Measurements from ENCODE around the gene ABCC1. TPM values are rescaled to one million over a fixed set of nuclear protein-coding genes. Genes with fewer than 3 reads are reported as not detected.
A peak's percentile ranks its signal among the peaks of the same experiment; 100 is the strongest.

ABCC1 gene
- total RNA-seq, 1 experiment from 2014 or later: 61.9 TPM

GRCh38 chr16:16016388-16016964 lies 67.1 kb downstream of the ABCC1 start:
- TF ChIP-seq PRRX2 (CRISPR knock-in tag; IDR thresholded peaks at IDR 0.05) (no peak), ZNF263 (CRISPR knock-in tag; IDR thresholded peaks at IDR 0.05; ENCODE audit: low read depth) (no peak), ZNF281 (CRISPR knock-in tag; IDR thresholded peaks at IDR 0.05) (no peak), CREM (CRISPR knock-in tag; IDR thresholded peaks at IDR 0.05) (no peak), ZBTB43 (CRISPR knock-in tag; IDR thresholded peaks at IDR 0.05) (no peak), USF2 (CRISPR knock-in tag; IDR thresholded peaks at IDR 0.05) (no peak), EMX1 (CRISPR knock-in tag; IDR thresholded peaks at IDR 0.05) (no peak), GABPB1 (CRISPR knock-in tag; IDR thresholded peaks at IDR 0.05) (no peak), OVOL2 (CRISPR knock-in tag; IDR thresholded peaks at IDR 0.05; ENCODE audit: borderline replicate concordance) (no peak), ZNF423 (CRISPR knock-in tag; IDR thresholded peaks at IDR 0.05) (no peak), ETV6 (CRISPR knock-in tag; IDR thresholded peaks at IDR 0.05) (no peak), FOXP1 (CRISPR knock-in tag; IDR thresholded peaks at IDR 0.05; ENCODE audit: borderline replicate concordance) (no peak), NFYB (CRISPR knock-in tag; conservative IDR thresholded peaks at IDR 0.05; ENCODE audit: low read depth) (no peak), NR3C1 (CRISPR knock-in tag; conservative IDR thresholded peaks at IDR 0.05; ENCODE audit: low read depth) (no peak), GTF2I (CRISPR knock-in tag; conservative IDR thresholded peaks at IDR 0.05) (no peak), SMAD4 (CRISPR knock-in tag; IDR thresholded peaks at IDR 0.05) (no peak)
- TF ChIP-seq, protein P1, sequence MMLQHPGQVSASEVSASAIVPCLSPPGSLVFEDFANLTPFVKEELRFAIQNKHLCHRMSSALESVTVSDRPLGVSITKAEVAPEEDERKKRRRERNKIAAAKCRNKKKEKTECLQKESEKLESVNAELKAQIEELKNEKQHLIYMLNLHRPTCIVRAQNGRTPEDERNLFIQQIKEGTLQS (CRISPR knock-in tag; conservative IDR thresholded peaks at IDR 0.05): no peak
- TF ChIP-seq, protein P2, sequence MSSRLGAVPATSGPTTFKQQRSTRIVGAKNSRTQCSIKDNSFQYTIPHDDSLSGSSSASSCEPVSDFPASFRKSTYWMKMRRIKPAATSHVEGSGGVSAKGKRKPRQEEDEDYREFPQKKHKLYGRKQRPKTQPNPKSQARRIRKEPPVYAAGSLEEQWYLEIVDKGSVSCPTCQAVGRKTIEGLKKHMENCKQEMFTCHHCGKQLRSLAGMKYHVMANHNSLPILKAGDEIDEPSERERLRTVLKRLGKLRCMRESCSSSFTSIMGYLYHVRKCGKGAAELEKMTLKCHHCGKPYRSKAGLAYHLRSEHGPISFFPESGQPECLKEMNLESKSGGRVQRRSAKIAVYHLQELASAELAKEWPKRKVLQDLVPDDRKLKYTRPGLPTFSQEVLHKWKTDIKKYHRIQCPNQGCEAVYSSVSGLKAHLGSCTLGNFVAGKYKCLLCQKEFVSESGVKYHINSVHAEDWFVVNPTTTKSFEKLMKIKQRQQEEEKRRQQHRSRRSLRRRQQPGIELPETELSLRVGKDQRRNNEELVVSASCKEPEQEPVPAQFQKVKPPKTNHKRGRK (CRISPR knock-in tag; IDR thresholded peaks at IDR 0.05; ENCODE audit: borderline replicate concordance): no peak
- ChIA-PET POLR2A (no interaction called here), CTCF (interaction anchor here (0.6 kb wide), 1 partner anchor 111 kb away, joined by 3 read pairs; no protein-coding TSS in a partner anchor)
- H3K27ac Mint-ChIP-seq: peak overlapping the region; percentile 64
- H3K36me3 Mint-ChIP-seq: peaks cover 49% of the 10 kb centered on the region
- H3K4me3 Mint-ChIP-seq: no peak overlapping the region
- H3K9me3 Mint-ChIP-seq: no peaks in the 10 kb centered on the region
- DNase-seq (ENCODE audit: low spot score) (no peak), ATAC-seq (no peak)
- no peaks in the 10 kb centered on the region for H3K27me3 Mint-ChIP-seq (ENCODE audit: low read depth)
- H3K4me1 Mint-ChIP-seq: no peaks in the 10 kb centered on the region

DNA sequence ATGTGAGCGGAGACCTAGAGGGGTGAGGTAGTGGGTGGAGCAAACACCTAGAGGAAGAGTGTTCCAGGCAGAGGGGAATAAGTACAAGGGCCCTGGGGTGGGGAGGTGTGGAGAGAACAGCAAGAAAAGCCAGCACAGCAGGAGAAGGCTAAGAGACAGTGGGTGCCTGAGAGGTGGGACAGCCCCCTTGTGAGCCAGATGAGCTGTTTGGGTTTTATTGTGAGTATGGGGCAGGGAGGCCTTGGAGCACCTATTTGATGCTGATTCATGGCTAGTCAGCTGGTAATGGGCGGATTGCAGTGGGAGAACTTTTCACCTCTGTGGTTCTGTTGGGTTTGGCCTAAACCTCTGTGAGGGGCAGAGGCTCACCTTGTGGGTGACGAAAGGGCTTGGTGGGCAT lies 68.4 kb downstream of the ABCC1 start:
- POLR2A ChIA-PET: no interaction called here
- TF ChIP-seq ZNF138 (CRISPR knock-in tag; conservative IDR thresholded peaks at IDR 0.05) (no peak), SMAD4 (CRISPR knock-in tag; IDR thresholded peaks at IDR 0.05) (no peak)
- TF ChIP-seq, protein P3, sequence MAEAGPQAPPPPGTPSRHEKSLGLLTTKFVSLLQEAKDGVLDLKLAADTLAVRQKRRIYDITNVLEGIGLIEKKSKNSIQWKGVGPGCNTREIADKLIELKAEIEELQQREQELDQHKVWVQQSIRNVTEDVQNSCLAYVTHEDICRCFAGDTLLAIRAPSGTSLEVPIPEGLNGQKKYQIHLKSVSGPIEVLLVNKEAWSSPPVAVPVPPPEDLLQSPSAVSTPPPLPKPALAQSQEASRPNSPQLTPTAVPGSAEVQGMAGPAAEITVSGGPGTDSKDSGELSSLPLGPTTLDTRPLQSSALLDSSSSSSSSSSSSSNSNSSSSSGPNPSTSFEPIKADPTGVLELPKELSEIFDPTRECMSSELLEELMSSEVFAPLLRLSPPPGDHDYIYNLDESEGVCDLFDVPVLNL (CRISPR knock-in tag; IDR thresholded peaks at IDR 0.05; ENCODE audit: borderline replicate concordance, low read depth): no peak
- peaks cover 49% of the 10 kb centered on the region for H3K36me3 Mint-ChIP-seq
- DNase-seq (ENCODE audit: low spot score) (no peak), ATAC-seq (no peak)
- no peaks in the 10 kb centered on the region for H3K27me3 Mint-ChIP-seq (ENCODE audit: low read depth)
- no peaks in the 10 kb centered on the region for H3K4me1 Mint-ChIP-seq
- CTCF ChIA-PET: no interaction called here
- H3K27ac Mint-ChIP-seq: peak overlapping the region; percentile 33; the same call in 1 of the 2 replicates
- no peak overlapping the region for H3K4me3 Mint-ChIP-seq
- H3K9me3 Mint-ChIP-seq: no peaks in the 10 kb centered on the region

Measured in WTC11 (cell line).